ENCODE results near the gene HIPK2.
"Not testable (repeated sequence)": the region's sequence is repeated elsewhere in the genome, so short reads cannot be mapped to it uniquely, and the experiment has no call there.

The HIPK2 gene

DNA sequence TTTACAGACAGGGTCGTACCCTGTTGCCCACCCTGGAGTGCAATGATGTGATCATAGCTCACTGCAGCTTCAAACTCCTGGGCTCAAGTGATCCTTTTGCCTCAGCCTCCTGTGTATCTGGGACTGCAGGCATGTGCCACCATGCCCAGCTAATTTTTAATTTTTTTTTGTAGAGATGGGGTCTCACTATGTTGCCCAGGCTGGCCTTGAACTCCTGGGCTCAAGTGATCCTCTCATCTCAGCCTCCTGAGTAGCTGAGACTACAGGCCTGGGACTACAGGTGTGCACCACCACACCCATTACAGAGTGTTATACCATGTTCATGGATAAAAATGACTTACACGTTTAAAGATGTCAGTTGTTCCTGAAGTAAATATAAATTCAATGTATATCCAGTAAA is 166.2 kb downstream of the HIPK2 start:
- DNase-seq, result not testable (repeated sequence)

DNA sequence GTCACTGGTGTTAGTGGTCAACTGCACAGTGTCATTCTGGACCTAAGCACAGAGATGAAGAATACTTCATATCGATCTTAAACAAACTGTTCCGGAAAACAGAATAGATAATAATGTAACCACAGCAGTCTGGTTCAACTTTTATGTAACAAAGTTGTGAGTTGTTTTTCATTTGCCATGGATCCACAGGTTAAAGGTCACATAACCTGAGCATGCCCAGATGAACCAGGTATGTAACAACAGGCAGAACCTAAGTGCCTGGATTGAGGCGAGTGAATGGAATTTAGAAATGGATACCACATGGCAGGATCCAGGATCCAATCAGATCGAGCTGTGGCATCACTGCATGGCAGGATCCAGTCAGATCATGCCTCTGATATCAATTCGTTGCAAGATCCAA is 167.2 kb downstream of the HIPK2 start:
- DNase-seq, result no peak

DNA sequence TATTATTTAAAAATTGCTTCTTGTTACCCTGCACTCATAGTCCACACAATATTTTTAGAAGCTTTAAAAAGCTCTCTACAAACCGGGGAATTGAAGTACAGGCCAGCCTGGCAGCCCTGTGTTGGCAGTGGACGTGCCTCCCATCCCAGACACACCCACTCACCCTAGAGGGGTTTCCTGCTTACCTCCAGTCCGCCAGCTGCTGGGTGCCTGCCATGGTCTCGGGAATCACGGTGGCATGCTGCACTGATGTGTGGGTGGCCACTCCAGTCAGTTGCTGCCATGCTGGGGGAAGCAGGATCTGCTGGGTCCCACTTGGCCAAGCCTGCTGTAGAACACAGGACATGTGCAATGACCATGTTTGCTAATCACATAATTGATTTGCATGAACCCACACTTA is 173.9 kb downstream of the HIPK2 start:
- no peak for DNase-seq

DNA sequence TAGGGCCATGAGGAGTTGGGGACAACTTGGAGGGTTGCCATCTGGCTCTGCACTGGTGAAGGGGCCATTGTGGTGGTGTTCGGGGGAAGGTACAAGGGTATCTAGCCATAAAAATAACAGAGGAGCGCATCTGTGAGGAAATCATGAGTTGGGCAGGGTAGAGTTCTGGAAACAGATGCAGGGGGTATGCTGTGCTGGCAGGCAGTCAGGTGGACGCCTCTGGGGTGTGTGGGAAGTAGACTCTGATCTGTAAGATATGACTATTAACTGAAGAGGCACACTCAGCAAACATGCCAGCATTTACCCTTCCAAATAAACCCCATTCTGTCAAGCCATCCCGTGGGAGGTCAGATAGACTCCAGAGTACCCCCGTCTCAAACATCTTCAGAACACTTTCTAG is 174.5 kb downstream of the HIPK2 start:
- no peak for DNase-seq

DNA sequence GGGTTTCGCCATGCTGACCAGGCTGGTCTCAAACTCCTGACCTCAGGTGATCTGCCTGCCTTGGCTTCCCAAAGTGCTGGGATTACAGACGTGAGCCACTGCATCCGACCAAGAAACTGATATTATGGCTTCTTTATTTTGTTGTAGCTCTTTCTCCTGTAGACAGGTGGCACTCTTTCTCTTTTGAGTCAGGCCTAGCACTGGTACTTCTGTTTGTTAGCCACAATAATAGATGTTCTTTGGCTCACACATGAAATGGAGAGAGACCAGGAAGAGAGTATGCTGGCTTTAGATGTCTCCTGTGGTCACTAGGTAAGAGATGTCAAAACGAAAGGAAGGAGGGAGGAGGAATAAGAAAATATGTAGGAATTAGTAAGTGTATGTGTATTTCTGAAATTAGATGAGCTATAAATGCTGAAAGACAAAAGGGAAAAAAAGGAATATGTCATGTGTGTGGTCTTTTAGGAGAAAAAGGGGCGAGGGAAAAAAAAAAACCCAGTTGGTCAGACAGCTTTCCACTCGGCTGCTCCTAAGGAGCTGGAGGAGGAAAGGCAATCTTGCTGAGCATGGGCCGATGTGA is 175.6 kb downstream of the HIPK2 start:
- DNase-seq, result no peak

DNA sequence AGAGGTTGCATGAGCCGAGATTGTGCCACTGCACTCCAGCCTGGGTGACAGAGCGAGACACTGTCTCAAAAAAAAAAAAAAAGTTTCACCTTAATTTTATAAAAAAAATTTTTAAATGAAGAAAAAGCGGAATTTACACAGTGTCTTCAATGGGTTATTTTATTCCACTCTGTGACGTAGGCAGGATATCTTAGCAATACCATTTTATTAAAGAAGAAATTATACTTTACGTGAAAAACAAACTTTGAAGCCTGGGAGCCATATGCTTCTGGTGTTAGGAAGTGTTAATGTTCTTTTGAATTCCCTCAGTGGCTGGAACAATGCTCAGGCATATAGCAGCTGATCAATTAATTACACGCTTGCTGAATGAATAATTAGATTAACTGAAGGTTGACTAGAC is 176.6 kb downstream of the HIPK2 start:
- DNase-seq, result no peak

DNA sequence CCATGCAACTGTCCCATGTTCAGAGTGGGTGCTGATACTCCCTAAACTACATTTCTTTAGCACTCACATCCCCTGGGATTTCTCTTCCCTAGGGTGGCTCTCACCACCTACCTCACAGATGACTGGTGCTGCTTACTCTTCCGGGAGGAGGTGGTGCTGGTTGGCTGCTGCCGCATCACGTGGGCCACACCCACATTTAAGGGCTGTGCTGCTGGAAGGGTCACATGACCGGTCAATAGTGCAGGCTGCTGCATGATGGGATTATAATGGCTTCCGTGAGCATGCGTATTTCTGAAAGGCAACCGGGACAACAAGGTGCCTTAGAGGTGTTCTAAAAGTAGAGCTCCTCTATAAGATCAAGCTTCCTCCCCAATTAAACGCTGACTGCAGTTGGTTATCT is 177.5 kb downstream of the HIPK2 start:
- DNase-seq, result no peak

DNA sequence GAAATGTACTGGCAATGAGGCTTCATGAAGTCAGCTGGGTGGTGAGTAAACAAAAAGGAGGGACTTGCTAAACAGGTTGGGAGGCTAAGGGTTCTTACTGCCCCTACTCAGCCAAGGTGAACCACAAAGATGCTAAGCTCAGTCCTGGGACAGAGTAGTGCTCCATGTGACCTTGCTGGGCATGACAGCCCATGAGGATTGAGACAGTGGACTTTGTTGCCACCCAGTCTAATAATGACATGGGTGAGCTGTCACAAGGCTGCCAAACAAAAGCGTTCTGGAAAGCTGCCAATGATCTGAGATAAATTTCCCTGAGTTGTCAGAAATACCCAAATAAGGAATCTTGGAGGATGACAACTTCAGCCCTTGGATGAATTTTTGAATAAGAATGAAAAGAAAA is 179.2 kb downstream of the HIPK2 start:
- no peak for DNase-seq

DNA sequence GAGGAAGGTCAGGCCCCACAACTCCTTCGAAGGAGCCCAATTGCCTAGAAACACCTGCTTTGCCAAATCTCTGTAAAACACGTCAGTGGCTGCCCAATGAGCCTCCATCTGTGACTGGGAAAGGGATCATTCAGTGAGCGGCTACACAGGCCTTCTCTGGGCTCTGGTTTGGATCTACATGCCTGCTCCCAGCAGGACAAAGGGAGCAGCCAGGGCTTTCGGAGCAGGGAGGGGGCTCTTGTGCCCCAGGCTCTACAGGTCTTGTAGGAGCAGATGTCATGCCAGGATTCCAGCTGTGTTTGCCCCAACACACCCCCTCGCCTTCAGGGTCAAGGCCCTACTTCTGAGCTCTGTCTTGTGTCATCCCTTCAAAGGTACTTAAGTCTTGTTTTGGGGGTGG is 180.8 kb downstream of the HIPK2 start:
- DNase-seq, result no peak

DNA sequence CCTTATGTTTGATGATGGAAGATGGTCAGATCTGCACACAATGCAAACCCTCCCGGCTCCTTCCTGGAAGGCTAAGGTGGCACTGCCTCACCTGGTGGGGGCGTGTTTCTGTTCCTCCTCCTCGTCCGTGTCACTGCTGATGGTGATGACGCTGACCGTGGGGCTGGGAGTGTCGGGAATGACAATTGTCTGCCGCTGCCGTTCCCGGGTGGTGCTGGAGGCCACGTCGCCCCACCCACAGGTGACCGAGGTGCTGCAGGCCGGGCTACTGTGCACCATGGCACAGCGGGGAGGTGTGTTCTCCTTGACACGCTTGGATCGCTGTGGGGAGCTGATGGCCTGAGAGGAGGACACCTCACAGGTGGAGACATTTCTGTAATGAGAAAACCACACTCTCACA is 181.2 kb downstream of the HIPK2 start:
- DNase-seq, result no peak

DNA sequence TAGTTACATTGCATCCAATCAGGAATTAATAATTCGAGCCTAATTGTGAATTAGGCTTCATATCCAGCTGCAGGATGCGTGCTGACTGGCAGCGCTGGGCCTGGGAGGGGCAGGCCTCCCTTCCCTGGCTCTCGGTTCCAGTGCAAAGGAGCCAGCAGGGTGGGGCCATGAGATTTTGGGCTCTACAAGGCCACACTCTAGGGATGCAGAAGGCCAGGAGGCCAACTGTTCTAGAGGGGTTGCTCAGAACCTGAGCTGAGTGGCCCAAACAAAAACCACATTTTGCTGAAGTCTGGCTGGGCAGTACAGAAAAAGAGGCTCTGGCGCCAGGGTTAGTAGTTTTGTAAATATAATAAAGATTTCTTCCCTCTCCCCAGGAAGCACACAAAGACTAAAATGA is 182.0 kb downstream of the HIPK2 start:
- DNase-seq, result no peak

DNA sequence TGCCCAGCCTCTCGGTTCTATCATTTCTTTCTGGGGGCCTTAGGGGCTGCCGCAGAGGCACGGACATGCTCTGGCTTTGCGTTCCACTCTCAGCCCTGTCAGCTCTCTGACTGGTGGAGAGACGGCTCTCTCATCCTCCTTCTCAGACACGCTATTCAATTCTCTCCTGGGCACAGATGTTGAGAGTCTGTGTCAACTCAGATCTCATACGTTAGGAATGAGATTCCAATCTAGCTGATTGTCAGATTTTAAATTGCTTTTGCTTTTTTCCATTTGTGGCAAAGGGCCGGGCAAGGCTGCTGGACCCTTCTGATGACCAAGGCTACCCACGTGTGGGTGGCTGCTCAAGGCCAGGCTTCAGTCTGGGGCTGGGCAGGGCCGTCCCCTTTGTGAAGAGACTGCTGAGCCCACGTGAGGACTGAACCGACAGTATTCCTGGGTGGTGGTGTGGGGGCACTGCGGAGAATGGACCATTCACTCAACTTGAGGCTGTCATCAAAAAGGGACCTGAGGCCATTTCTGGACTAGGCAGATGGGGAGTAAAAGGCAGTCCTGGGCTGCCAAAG is 182.8 kb downstream of the HIPK2 start:
- no peak for DNase-seq

DNA sequence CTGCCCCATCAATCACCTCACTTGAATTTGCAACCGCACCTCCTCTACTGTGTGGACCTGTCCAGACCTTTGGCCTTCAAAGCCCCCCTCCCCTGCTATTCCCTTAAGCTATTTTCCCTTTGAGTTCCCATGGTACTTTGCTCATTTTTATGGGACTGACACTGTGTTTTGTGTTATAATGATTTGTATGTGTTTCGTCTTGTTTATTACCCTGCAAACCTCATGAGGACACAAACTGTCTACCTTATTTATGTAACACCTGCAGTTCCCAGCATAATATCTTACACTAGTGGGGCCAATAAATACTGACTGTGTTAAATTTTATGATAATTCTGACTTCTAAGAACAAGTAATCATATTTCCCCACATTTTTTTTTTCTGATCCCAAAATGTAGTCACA is 183.7 kb downstream of the HIPK2 start:
- DNase-seq, result no peak

DNA sequence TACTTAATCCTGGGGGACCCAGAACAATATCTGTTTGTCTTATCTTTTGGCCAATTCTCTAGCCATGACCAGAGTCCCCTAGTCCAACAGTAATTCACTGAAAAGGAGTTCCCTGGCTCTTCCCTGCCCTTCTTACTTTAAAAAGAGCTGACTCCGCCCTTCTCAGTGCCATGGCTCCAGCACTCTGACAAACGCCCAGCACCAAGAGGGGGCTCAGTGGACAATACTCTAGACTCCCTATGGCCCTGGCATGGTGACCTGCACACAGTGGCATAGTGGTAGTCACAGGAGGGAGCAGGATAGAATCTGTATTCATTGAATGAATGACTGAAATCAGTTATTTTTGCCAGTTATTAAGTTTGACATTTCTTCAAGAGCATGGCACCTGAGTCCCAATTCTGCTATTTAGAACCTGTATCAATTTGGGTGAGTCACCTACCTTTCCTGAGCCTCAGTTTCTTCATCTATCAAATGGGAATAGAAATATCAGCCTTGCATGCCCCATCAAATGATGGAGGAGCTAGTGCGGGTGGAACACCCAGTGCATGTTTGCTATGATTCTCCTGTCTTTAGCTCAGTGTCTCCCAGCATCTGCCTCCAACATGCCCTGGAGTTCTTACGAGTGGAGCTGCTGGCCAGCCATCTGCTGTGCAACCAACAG is 184.9 kb downstream of the HIPK2 start:
- DNase-seq, result no peak

DNA sequence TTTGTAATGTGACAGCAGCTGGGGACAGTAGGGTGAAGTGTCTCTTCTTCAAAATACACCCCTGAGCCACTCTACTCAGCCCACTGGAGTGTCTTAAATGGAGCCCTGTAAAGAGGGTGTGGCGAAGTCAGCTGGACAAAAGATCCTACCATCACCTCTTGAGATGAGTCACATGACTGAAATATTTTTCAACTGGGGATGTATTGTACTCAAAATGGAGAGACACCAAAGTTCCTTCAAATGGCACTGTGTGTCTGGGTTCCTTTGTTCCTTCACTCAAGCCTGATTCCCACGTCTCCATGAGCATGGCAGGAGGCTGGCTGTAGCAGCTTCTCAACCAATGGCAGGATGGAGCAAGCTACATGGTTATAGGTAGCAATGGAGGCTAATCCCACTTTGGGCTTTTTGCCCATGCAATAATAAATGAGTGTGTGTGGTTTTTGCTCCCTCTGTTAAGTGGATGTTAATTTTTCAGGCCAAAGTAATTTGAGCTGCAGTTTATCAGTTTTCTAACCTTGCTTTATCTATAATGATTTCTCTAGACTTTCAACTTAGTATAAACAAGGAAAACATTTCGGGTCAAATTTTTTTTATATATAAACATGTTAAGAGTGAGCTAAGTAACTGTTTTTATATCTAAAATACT is 186.1 kb downstream of the HIPK2 start:
- no peak for DNase-seq

DNA sequence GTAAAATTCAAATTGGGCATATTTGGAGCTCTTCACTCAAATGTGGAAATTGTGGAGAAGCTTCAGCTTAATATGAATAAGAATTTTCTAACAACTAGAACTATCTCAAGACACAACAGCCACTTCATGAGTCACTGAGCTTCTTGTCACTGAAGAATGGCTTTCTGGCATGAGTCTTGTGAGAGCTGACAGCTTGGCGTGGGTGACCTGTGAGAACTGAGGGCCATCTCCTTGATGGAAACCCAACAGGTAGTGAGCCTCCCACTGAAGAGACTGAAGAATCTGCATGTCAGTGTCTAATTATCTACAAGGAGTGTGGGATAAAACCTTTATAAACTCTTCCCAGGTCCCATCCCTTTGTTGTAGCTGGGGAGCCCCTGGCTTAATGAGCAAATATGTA is 188.3 kb downstream of the HIPK2 start:
- no peak for DNase-seq

DNA sequence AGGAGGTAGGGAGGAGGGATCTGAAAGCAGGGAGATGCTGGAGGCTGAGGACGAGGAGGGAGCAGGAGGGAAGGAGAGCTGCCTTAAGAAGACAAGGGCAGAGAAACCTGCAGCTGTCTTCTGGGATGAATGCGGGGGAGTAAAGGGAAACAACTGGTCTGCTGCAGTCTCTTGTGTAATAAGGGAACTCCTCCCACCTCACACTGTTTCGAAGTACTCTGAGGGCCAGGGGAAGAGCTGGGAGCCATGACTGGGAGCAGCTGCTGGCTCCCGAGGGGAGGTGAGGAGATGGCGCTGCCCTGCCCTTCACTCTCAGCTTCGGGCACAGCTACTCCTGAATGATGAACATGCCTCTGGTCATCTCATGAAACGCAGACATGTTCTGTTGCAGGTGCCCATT is 189.2 kb downstream of the HIPK2 start:
- DNase-seq, result no peak

DNA sequence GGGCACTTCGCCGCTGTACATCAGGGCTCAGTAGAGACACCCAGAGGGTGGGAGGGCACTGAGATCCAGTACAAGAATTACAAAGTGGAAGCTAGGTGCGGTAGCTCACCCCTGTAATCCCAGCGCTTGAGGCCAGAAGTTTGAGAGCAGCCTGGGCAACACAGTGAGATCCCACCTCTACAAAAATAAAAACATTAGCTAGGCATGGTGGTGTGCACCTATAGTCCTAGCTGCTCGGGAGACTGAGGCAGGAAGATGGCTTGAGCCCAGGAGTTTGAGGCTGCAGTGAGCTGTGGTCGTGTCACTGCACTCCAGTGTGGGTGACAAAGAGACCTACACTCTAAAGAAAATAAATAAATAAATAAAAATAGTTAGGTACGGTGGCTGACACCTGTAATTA is 190.3 kb downstream of the HIPK2 start:
- DNase-seq, result no peak

DNA sequence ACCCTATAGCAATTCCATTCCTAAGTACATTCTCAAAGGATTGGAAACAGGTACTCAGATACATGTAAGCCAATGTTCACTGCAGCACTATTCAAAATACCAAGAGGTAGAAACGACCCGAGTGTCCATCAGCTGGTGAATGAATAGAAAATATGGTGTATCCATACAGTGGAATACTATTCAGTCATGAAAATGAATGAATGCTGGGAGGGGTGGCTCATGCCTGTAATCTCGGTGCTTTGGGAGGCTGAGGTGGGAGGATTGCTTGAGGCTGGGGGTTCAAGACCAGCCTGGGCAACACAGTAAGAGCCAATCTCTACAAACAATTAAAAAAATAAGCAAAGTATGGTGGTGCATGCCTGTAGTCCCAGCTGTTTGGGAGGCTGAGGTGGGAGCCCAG is 191.5 kb downstream of the HIPK2 start:
- no peak for DNase-seq

DNA sequence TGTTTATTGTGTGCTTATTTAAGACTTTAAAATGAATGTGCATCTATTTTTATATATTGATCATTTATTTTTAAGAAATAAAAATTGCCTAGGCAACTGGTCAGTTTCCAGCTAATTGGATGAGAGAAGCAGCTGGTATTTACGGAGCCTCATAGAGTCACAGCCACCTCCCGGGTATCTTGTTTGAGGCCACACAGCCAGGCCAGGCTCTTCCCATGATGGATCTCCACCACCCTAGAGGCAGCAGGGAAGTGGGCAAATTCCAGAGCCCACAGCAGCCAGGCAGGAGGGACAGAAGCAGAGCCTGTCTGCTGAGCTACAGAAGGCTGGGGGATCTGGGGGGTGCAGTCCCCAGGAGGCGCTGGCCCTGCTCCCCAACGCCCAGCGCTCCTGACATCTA is 192.8 kb downstream of the HIPK2 start:
- no peak for DNase-seq

DNA sequence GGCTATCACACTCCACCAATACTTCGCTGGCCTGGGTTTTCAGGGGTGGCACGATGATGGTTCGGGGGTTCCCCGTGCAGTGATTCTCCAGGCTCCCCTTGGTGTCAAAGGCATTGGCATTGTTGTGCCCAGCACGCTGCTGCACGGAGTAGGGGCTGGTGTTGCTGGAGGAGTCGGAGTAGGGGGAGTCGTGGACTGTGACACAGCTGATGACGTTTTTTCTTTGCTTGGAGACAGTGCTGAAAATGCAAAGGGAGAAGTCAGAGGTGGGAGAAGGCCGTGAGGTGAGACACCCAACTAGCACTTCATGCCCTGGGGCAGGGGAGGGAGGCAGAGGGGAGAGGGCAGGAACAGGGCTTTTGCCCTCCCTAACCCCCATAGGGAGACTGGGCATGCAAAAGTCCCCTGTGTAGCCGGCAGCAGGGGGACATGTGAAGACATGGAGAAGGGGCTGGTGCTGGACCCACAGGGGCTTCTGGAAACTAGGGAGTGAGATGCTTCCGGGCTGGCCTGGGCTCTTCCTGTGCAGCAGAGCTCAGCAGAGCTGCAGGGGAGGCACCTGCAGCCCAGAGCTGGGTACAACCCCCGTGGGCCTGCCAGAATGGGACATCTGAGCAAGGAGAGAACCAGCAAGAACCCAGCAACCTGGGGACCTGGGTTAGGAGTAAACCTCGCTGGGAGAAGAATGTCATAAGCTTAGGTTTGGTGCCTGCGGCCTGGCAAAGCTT is 193.8 kb downstream of the HIPK2 start:
- DNase-seq, result no peak

DNA sequence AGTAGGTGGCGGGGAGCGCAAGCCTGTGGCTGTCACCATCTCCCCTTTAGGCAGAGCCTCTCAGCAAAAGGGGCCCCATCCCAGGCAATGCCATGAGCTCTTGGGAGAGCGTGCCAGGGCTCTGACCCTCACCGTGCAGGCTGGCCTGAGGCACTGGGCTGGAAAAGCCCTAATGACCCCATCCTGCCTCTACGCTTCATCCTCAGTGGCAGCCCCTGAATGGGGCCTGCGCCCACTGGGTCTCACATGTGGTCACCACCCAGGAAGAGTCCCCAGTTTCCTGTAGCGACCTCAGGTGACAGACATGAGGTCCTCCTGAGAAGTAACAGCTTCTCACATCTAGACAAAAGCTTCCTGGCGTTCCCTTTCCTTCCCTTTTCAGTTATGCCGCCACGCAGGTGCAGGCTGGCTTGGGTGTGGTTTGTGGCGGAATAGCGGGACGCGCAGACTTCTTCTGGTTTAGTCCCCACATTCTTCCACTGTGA is 195.1 kb downstream of the HIPK2 start:
- no peak for DNase-seq

DNA sequence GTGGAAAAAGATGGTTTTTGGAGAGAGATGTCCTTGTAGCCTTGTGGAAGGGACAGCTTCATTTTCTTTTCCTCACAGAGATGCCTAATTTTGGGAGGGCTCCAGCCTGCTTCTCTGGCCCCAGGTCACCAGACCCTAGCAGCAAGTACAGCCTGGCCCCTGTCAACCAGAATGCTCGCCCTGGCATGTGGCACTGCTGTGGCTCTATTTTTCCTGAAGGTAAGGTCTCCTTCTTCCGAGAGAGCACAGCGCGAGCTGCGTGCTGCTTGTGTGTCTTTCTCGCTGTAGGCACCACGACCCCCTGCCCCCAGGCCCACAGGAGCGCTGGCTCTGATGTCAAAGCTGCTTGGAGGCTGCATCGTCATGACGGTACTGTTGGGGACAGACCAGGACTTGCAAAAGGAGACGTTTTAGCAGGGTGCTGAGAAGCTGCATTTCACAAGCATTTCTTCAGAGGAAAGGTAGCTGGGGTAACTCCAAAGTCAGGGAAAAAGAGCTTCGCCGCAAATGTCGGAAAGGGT is 195.6 kb downstream of the HIPK2 start:
- DNase-seq, result no peak
